ENCODE data around the gene TULP1. TPM values are rescaled to one million over a fixed set of nuclear protein-coding genes. Genes with fewer than 3 reads are reported as not detected.

Gene TULP1
- total and polyA plus RNA-seq, 2 of the 4 experiments (the other 2 are of a cell fraction): not detected

GRCh38 chr6:35506536-35506935 lies 6.2 kb downstream of the TULP1 start:
- Histone ChIP-seq H2AK5ac (ENCODE audit: low read depth, low read length) (no peak overlapping the region), H4K5ac (ENCODE audit: low read depth, low read length) (no peak overlapping the region), H2AFZ (replicated peaks; ENCODE audit: low read length, poor library complexity) (no peak overlapping the region), H4K91ac (ENCODE audit: insufficient read depth, low read depth, low read length) (no peak overlapping the region), H3K4me2 (ENCODE audit: low read depth, low read length) (no peak overlapping the region), H2BK20ac (ENCODE audit: low read depth, low read length) (no peak overlapping the region), H2AK9ac (replicated peaks; ENCODE audit: low read depth, low read length, poor library complexity) (no peak overlapping the region), H4K20me1 (ENCODE audit: insufficient read depth, low read length) (no peaks in the 10 kb centered on the region), H3K9me3 (ENCODE audit: control insufficient read depth, insufficient read depth, low read length) (peaks cover 5% of the 10 kb centered on the region; the same call in 1 of the 2 replicates), H4K8ac (ENCODE audit: low read depth in 2 of 2, low read length in 2 of 2) (no peak overlapping the region), H3K4me1 (ENCODE audit: control insufficient read depth, insufficient read depth, low read length) (0 out of 2 replicates have a peak, but pooled peaks cover 1% of the 10 kb centered on the region), H3K27me3 (ENCODE audit: control insufficient read depth, insufficient read depth, low read length) (peaks cover 60% of the 10 kb centered on the region), H3K9me1 (ENCODE audit: insufficient read depth, low read length) (no peaks in the 10 kb centered on the region), H3K56ac (ENCODE audit: extremely low read depth, insufficient read depth, low read length) (no peak overlapping the region), H2BK15ac (ENCODE audit: low read depth, low read length) (no peak overlapping the region), H3K9ac (ENCODE audit: low read depth, low read length) (no peak overlapping the region), H3K36me3 (ENCODE audit: control insufficient read depth, insufficient read depth, low read length) (no peaks in the 10 kb centered on the region), H2BK5ac (ENCODE audit: low read depth, low read length, poor library complexity, severe bottlenecking) (no peak overlapping the region), H3K4me3 (ENCODE audit: insufficient read depth, low read depth, low read length) (no peak overlapping the region), H3K14ac (replicated peaks; ENCODE audit: low read depth, low read length) (no peak overlapping the region), H3K23ac (ENCODE audit: low read depth, low read length) (no peak overlapping the region), H3K4ac (ENCODE audit: low read depth, low read length) (no peak overlapping the region), H3K18ac (ENCODE audit: low read depth, low read length) (no peak overlapping the region), H3K79me1 (ENCODE audit: low read depth in 1 of 2, low read length in 2 of 2) (no peaks in the 10 kb centered on the region), H2BK120ac (ENCODE audit: low read depth, low read length) (no peak overlapping the region), H3K27ac (ENCODE audit: insufficient read depth, low read length) (no peak overlapping the region)
- CTCF ChIA-PET: no interaction called here
- DNase-seq: no peak
- dilution Hi-C loops (cut with HindIII; ENCODE audit: low sequenced_read_pairs, unreplicated experiment) (no loop called here), intact Hi-C loops (cut with micrococcal nuclease) (no loop called here), in situ Hi-C loops (cut with MboI; ENCODE audit: low sequenced_read_pairs) (no loop called here)
- no TSS peak for BruUV-seq (replicated peaks)
- no peak for TF ChIP-seq SMC3 (IDR thresholded peaks at IDR 0.05; ENCODE audit: low read depth, low read length)
- TF ChIP-seq RAD21 (IDR thresholded peaks at IDR 0.05; ENCODE audit: low read length): no peak
- no peak for TF ChIP-seq USF2 (IDR thresholded peaks at IDR 0.05; ENCODE audit: low read depth, low read length)
- no peak for TF ChIP-seq MXI1 (IDR thresholded peaks at IDR 0.05; ENCODE audit: borderline replicate concordance, low read depth, low read length)
- no CpG with 5 or more reads among the region's 3 CpGs for WGBS, 2 experiments (ENCODE audit: extremely low coverage in 2 of 2, insufficient read length in 1 of 2)
- POLR2A ChIA-PET (ENCODE audit: unreplicated experiment): no interaction called here
- ATAC-seq (ENCODE audit: low read depth): no peak

Data from IMR-90 (cell line).